HUES64 (cell line): ENCODE data around the gene CNTN4.

Experiments used
- H3K27ac ChIP-seq: 2 replicates; pipeline ENCODE4 v1.7.0; 2013; ENCODE audit warnings: low read depth, low read length, inconsistent platforms
- H3K27me3 ChIP-seq: 2 replicates; pipeline ENCODE4 v1.6.1; 2013; ENCODE audit warnings: mild to moderate bottlenecking, low read length; ENCODE audit not compliant: insufficient read depth
- H3K36me3 ChIP-seq: 2 replicates; pipeline ENCODE4 v1.6.1; 2013; ENCODE audit warnings: mild to moderate bottlenecking, low read length; ENCODE audit not compliant: insufficient read depth
- H3K4me1 ChIP-seq: 2 replicates; pipeline ENCODE4 v1.6.1; 2013; ENCODE audit warnings: mild to moderate bottlenecking, low read length, moderate library complexity; ENCODE audit not compliant: insufficient read depth
- H3K4me3 ChIP-seq: 2 replicates; pipeline ENCODE4 v1.5.1; 2013; ENCODE audit warnings: mild to moderate bottlenecking, low read length, moderate library complexity
- H3K9ac ChIP-seq: 2 replicates; pipeline ENCODE4 v1.6.1; 2013; ENCODE audit warnings: mild to moderate bottlenecking, low read depth, low read length
- H3K9me3 ChIP-seq: 2 replicates; pipeline ENCODE4 v1.6.1; 2013; ENCODE audit warnings: low read depth, low read length; ENCODE audit not compliant: insufficient read depth
- WGBS: fragments of 150-250, 120-280 bp; methylation state at CpG from one replicate; pipeline ENCODE4 v1.1.7; 2013; ENCODE audit warnings: missing lambda C conversion rate; 5-methylcytosine and 5-hydroxymethylcytosine counted together

Gene CNTN4

GRCh38 chr3:2697589-2697988 is 598.9 kb downstream of the CNTN4 start:
- Histone ChIP-seq H3K27me3 (no peaks in the 10 kb centered on the region), H3K4me3 (no peak overlapping the region), H3K4me1 (no peaks in the 10 kb centered on the region), H3K9me3 (no peaks in the 10 kb centered on the region), H3K9ac (no peak overlapping the region), H3K27ac (no peak overlapping the region), H3K36me3 (no peaks in the 10 kb centered on the region)
- WGBS: 91% methylated on average over 2 of the region's 2 CpGs

- Histone ChIP-seq H3K27ac (no peak overlapping the region), H3K4me3 (no peak overlapping the region), H3K4me1 (no peaks in the 10 kb centered on the region), H3K36me3 (no peaks in the 10 kb centered on the region), H3K9me3 (no peaks in the 10 kb centered on the region), H3K9ac (no peak overlapping the region), H3K27me3 (no peaks in the 10 kb centered on the region)
- 92% methylated on average over 3 of the region's 3 CpGs for WGBS
These were observed 602.8 kb downstream of the CNTN4 start for GRCh38 chr3:2701471-2701870.

- no peak overlapping the region for H3K9ac ChIP-seq
- H3K27ac ChIP-seq: no peak overlapping the region
- WGBS: 97% methylated on average over 3 of the region's 5 CpGs
- H3K36me3 ChIP-seq: no peaks in the 10 kb centered on the region
- no peaks in the 10 kb centered on the region for H3K4me1 ChIP-seq
- no peaks in the 10 kb centered on the region for H3K27me3 ChIP-seq
- no peaks in the 10 kb centered on the region for H3K9me3 ChIP-seq
- no peak overlapping the region for H3K4me3 ChIP-seq
These were observed 607.6 kb downstream of the CNTN4 start for GRCh38 chr3:2706144-2706835.

- Histone ChIP-seq H3K9ac (no peak overlapping the region), H3K9me3 (no peaks in the 10 kb centered on the region), H3K4me3 (no peak overlapping the region), H3K36me3 (no peaks in the 10 kb centered on the region), H3K27me3 (no peaks in the 10 kb centered on the region), H3K27ac (no peak overlapping the region), H3K4me1 (no peaks in the 10 kb centered on the region)
- WGBS: 98% methylated on average over 3 of the region's 3 CpGs
These were observed 608.2 kb downstream of the CNTN4 start for GRCh38 chr3:2706836-2707210.

- 86% methylated on average over 2 of the region's 3 CpGs for WGBS
- H3K9ac ChIP-seq: no peak overlapping the region
These were observed 612.4 kb downstream of the CNTN4 start for GRCh38 chr3:2711081-2711480.

GRCh38 chr3:2713923-2714322 is 615.3 kb downstream of the CNTN4 start:
- H3K27ac ChIP-seq: no peak overlapping the region

More at GRCh38 chr3:2711081-2711480, 612.4 kb downstream of the CNTN4 start:
- Histone ChIP-seq H3K27ac (no peak overlapping the region), H3K27me3 (no peaks in the 10 kb centered on the region), H3K4me3 (no peak overlapping the region), H3K4me1 (no peaks in the 10 kb centered on the region), H3K36me3 (no peaks in the 10 kb centered on the region), H3K9me3 (no peaks in the 10 kb centered on the region)

GRCh38 chr3:2714834-2715233 is 616.2 kb downstream of the CNTN4 start:
- H3K9me3 ChIP-seq: no peaks in the 10 kb centered on the region
- H3K9ac ChIP-seq: no peak overlapping the region
- H3K27me3 ChIP-seq: no peaks in the 10 kb centered on the region
- H3K4me3 ChIP-seq: no peak overlapping the region
- 86% methylated on average over 3 of the region's 5 CpGs for WGBS
- H3K4me1 ChIP-seq: no peaks in the 10 kb centered on the region
- H3K27ac ChIP-seq: no peak overlapping the region
- no peaks in the 10 kb centered on the region for H3K36me3 ChIP-seq

More at GRCh38 chr3:2713923-2714322, 615.3 kb downstream of the CNTN4 start:
- no peaks in the 10 kb centered on the region for H3K36me3 ChIP-seq
- no peaks in the 10 kb centered on the region for H3K4me1 ChIP-seq
- H3K27me3 ChIP-seq: no peaks in the 10 kb centered on the region
- no peak overlapping the region for H3K4me3 ChIP-seq
- no peaks in the 10 kb centered on the region for H3K9me3 ChIP-seq
- H3K9ac ChIP-seq: no peak overlapping the region
- WGBS: 80% methylated on average over 1 of the region's 1 CpG

GRCh38 chr3:2727101-2727500 is 628.4 kb downstream of the CNTN4 start:
- Histone ChIP-seq H3K4me3 (no peak overlapping the region), H3K36me3 (no peaks in the 10 kb centered on the region), H3K27ac (no peak overlapping the region), H3K4me1 (0 out of 2 replicates have a peak, but pooled peaks cover 5% of the 10 kb centered on the region), H3K9ac (no peak overlapping the region), H3K27me3 (no peaks in the 10 kb centered on the region), H3K9me3 (no peaks in the 10 kb centered on the region)
- 87% methylated on average over 2 of the region's 3 CpGs for WGBS

GRCh38 chr3:2727610-2728318 is 629.1 kb downstream of the CNTN4 start:
- H3K9ac ChIP-seq: no peak overlapping the region
- H3K27ac ChIP-seq: no peak overlapping the region
- 90% methylated on average over 8 of the region's 8 CpGs for WGBS
- H3K9me3 ChIP-seq: no peaks in the 10 kb centered on the region
- H3K4me3 ChIP-seq: no peak overlapping the region
- no peaks in the 10 kb centered on the region for H3K36me3 ChIP-seq
- no peaks in the 10 kb centered on the region for H3K27me3 ChIP-seq
- 0 out of 2 replicates have a peak, but pooled peaks cover 5% of the 10 kb centered on the region for H3K4me1 ChIP-seq

GRCh38 chr3:2731843-2732242 is 633.2 kb downstream of the CNTN4 start:
- Histone ChIP-seq H3K36me3 (no peaks in the 10 kb centered on the region), H3K27ac (no peak overlapping the region), H3K9ac (no peak overlapping the region), H3K4me3 (no peak overlapping the region), H3K27me3 (no peaks in the 10 kb centered on the region), H3K4me1 (0 out of 2 replicates have a peak, but pooled peaks cover 5% of the 10 kb centered on the region), H3K9me3 (no peaks in the 10 kb centered on the region)
- WGBS: 93% methylated on average over 2 of the region's 2 CpGs

GRCh38 chr3:2735392-2735894 is 636.8 kb downstream of the CNTN4 start:
- Histone ChIP-seq H3K4me3 (no peak overlapping the region), H3K27ac (no peak overlapping the region), H3K4me1 (no peaks in the 10 kb centered on the region), H3K9ac (no peak overlapping the region), H3K36me3 (no peaks in the 10 kb centered on the region), H3K27me3 (no peaks in the 10 kb centered on the region), H3K9me3 (no peaks in the 10 kb centered on the region)
- WGBS: 89% methylated on average over 5 of the region's 7 CpGs
